ENCODE data around the gene MTUS2.

DNA sequence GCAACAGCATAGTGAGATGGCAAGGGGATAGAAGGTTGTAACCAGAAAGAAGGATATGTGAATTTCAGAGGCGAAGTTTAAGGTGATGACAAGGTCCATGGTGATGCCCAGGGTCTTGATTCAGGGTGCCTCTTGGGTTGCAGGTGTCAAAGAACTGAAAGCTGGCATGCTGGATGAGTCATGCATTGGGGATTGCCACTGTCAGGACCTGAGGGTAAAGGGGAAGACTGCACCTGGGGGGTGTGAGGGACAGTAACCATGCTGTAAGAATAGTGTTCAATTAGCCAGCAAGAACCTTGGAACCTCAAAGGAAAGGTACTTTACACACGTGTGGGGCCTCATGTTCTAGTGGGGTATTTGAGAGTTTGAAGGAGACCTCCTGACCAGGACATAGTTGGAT, 495.7 kb downstream of the MTUS2 start:
- TF ChIP-seq, protein P1, sequence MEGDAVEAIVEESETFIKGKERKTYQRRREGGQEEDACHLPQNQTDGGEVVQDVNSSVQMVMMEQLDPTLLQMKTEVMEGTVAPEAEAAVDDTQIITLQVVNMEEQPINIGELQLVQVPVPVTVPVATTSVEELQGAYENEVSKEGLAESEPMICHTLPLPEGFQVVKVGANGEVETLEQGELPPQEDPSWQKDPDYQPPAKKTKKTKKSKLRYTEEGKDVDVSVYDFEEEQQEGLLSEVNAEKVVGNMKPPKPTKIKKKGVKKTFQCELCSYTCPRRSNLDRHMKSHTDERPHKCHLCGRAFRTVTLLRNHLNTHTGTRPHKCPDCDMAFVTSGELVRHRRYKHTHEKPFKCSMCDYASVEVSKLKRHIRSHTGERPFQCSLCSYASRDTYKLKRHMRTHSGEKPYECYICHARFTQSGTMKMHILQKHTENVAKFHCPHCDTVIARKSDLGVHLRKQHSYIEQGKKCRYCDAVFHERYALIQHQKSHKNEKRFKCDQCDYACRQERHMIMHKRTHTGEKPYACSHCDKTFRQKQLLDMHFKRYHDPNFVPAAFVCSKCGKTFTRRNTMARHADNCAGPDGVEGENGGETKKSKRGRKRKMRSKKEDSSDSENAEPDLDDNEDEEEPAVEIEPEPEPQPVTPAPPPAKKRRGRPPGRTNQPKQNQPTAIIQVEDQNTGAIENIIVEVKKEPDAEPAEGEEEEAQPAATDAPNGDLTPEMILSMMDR (IDR thresholded peaks at IDR 0.05 in 2 of 3, conservative IDR thresholded peaks at IDR 0.05 in 1 of 3; ENCODE audit: control insufficient read depth in 2 of 3, extremely low read depth in 1 of 3, insufficient read depth in 1 of 3, low read depth in 3 of 3, low read length in 3 of 3): no peak
- TF ChIP-seq ZSCAN29 (IDR thresholded peaks at IDR 0.05): no peak
- no peak for TF ChIP-seq JUNB (IDR thresholded peaks at IDR 0.05)
- no peak for TF ChIP-seq CEBPB (IDR thresholded peaks at IDR 0.05; ENCODE audit: borderline replicate concordance in 1 of 2, low read depth in 2 of 2, low read length in 2 of 2)
- TF ChIP-seq, protein P2, sequence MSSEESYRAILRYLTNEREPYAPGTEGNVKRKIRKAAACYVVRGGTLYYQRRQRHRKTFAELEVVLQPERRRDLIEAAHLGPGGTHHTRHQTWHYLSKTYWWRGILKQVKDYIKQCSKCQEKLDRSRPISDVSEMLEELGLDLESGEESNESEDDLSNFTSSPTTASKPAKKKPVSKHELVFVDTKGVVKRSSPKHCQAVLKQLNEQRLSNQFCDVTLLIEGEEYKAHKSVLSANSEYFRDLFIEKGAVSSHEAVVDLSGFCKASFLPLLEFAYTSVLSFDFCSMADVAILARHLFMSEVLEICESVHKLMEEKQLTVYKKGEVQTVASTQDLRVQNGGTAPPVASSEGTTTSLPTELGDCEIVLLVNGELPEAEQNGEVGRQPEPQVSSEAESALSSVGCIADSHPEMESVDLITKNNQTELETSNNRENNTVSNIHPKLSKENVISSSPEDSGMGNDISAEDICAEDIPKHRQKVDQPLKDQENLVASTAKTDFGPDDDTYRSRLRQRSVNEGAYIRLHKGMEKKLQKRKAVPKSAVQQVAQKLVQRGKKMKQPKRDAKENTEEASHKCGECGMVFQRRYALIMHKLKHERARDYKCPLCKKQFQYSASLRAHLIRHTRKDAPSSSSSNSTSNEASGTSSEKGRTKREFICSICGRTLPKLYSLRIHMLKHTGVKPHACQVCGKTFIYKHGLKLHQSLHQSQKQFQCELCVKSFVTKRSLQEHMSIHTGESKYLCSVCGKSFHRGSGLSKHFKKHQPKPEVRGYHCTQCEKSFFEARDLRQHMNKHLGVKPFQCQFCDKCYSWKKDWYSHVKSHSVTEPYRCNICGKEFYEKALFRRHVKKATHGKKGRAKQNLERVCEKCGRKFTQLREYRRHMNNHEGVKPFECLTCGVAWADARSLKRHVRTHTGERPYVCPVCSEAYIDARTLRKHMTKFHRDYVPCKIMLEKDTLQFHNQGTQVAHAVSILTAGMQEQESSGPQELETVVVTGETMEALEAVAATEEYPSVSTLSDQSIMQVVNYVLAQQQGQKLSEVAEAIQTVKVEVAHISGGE (CRISPR knock-in tag; IDR thresholded peaks at IDR 0.05): no peak
- TF ChIP-seq, protein P3, sequence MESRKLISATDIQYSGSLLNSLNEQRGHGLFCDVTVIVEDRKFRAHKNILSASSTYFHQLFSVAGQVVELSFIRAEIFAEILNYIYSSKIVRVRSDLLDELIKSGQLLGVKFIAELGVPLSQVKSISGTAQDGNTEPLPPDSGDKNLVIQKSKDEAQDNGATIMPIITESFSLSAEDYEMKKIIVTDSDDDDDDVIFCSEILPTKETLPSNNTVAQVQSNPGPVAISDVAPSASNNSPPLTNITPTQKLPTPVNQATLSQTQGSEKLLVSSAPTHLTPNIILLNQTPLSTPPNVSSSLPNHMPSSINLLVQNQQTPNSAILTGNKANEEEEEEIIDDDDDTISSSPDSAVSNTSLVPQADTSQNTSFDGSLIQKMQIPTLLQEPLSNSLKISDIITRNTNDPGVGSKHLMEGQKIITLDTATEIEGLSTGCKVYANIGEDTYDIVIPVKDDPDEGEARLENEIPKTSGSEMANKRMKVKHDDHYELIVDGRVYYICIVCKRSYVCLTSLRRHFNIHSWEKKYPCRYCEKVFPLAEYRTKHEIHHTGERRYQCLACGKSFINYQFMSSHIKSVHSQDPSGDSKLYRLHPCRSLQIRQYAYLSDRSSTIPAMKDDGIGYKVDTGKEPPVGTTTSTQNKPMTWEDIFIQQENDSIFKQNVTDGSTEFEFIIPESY (IDR thresholded peaks at IDR 0.05): no peak
- TF ChIP-seq MXI1 (IDR thresholded peaks at IDR 0.05; ENCODE audit: low read depth, low read length): no peak
- TF ChIP-seq POLR2AphosphoS5 (IDR thresholded peaks at IDR 0.05; ENCODE audit: low read length): no peak
- TF ChIP-seq, protein P4, sequence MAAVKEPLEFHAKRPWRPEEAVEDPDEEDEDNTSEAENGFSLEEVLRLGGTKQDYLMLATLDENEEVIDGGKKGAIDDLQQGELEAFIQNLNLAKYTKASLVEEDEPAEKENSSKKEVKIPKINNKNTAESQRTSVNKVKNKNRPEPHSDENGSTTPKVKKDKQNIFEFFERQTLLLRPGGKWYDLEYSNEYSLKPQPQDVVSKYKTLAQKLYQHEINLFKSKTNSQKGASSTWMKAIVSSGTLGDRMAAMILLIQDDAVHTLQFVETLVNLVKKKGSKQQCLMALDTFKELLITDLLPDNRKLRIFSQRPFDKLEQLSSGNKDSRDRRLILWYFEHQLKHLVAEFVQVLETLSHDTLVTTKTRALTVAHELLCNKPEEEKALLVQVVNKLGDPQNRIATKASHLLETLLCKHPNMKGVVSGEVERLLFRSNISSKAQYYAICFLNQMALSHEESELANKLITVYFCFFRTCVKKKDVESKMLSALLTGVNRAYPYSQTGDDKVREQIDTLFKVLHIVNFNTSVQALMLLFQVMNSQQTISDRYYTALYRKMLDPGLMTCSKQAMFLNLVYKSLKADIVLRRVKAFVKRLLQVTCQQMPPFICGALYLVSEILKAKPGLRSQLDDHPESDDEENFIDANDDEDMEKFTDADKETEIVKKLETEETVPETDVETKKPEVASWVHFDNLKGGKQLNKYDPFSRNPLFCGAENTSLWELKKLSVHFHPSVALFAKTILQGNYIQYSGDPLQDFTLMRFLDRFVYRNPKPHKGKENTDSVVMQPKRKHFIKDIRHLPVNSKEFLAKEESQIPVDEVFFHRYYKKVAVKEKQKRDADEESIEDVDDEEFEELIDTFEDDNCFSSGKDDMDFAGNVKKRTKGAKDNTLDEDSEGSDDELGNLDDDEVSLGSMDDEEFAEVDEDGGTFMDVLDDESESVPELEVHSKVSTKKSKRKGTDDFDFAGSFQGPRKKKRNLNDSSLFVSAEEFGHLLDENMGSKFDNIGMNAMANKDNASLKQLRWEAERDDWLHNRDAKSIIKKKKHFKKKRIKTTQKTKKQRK (IDR thresholded peaks at IDR 0.05; ENCODE audit: low read depth, low read length): no peak
- no peak for TF ChIP-seq CHD2 (IDR thresholded peaks at IDR 0.05; ENCODE audit: borderline replicate concordance, low read depth, low read length)
- TF ChIP-seq POU2F2 (IDR thresholded peaks at IDR 0.05; ENCODE audit: borderline replicate concordance, low read depth, low read length): no peak
- TF ChIP-seq EP300 (IDR thresholded peaks at IDR 0.05; ENCODE audit: borderline replicate concordance in 1 of 2, control insufficient read depth in 1 of 2, low read depth in 2 of 2, low read length in 2 of 2): no peak
- no peak for TF ChIP-seq TCF12 (IDR thresholded peaks at IDR 0.05; ENCODE audit: low read depth, low read length)
